GM23248 (cell line): ENCODE data around the gene ZNF318. TPM values are rescaled to one million over a fixed set of nuclear protein-coding genes. Genes with fewer than 3 reads are reported as not detected.
A peak's percentile ranks its signal among the peaks of the same experiment; 100 is the strongest.

Source experiments
- DNase-seq: peaks from one replicate; pipeline ENCODE4 v3.0.0-alpha.2; 2015
- H2AFZ ChIP-seq: fragments of 200-600 bp; sonication (generic); 2 replicates; pipeline ENCODE4 v1.6.1; 2016; ENCODE audit warnings: antibody characterized with exemption
- H3F3A ChIP-seq: fragments of 200-600 bp; sonication (generic); 2 replicates; pipeline ENCODE4 v1.6.1; 2016; ENCODE audit warnings: mild to moderate bottlenecking, antibody characterized with exemption, mixed run types; ENCODE audit not compliant: insufficient read depth
- H3K27ac ChIP-seq: fragments of 200-600 bp; sonication (generic); 2 replicates; pipeline ENCODE4 v1.5.1; 2016; ENCODE audit warnings: mild to moderate bottlenecking
- H3K27me3 ChIP-seq: fragments of 200-600 bp; sonication (generic); replicated peaks from 2 replicates; pipeline ENCODE4 v1.6.1; 2016; ENCODE audit warnings: mild to moderate bottlenecking; ENCODE audit not compliant: insufficient read depth
- H3K36me3 ChIP-seq: fragments of 200-600 bp; sonication (generic); 2 replicates; pipeline ENCODE4 v1.6.1; 2016; ENCODE audit warnings: low read depth, mild to moderate bottlenecking
- H3K4me1 ChIP-seq: fragments of 200-600 bp; sonication (generic); 2 replicates; pipeline ENCODE4 v1.6.1; 2016; ENCODE audit warnings: mild to moderate bottlenecking; ENCODE audit not compliant: insufficient read depth
- H3K4me2 ChIP-seq: fragments of 200-600 bp; sonication (generic); one replicate; pipeline ENCODE4 v1.6.1; 2016; ENCODE audit warnings: mild to moderate bottlenecking; ENCODE audit not compliant: unreplicated experiment
- H3K4me3 ChIP-seq: fragments of 200-600 bp; sonication (generic); 2 replicates; pipeline ENCODE4 v1.5.1; 2016; ENCODE audit warnings: mild to moderate bottlenecking
- H3K79me2 ChIP-seq: fragments of 200-600 bp; sonication (generic); 2 replicates; pipeline ENCODE4 v1.6.1; 2016; ENCODE audit warnings: mild to moderate bottlenecking; ENCODE audit not compliant: insufficient read depth
- H3K9ac ChIP-seq: fragments of 200-600 bp; sonication (generic); 2 replicates; pipeline ENCODE4 v1.6.1; 2016; ENCODE audit warnings: mild to moderate bottlenecking
- H3K9me2 ChIP-seq: fragments of 200-600 bp; sonication (generic); 2 replicates; pipeline ENCODE4 v1.6.1; 2016; ENCODE audit warnings: mixed run types, mild to moderate bottlenecking, moderate library complexity; ENCODE audit not compliant: insufficient read depth
- H3K9me3 ChIP-seq: fragments of 200-600 bp; sonication (generic); one replicate; pipeline ENCODE4 v1.6.1; 2017; ENCODE audit warnings: low read depth
- H4K20me1 ChIP-seq: fragments of 200-600 bp; sonication (generic); 2 replicates; pipeline ENCODE4 v1.6.0; 2016; ENCODE audit not compliant: insufficient read depth
- EZH2 ChIP-seq: fragments of 200-600 bp; sonication (generic); IDR thresholded peaks from 2 replicates; pipeline ENCODE4 v1.6.1; 2018; ENCODE audit warnings: antibody characterized with exemption, mild to moderate bottlenecking; ENCODE audit not compliant: insufficient read depth, poor library complexity, severe bottlenecking
- EZH2phosphoT487 ChIP-seq: fragments of 200-600 bp; sonication (generic); IDR thresholded peaks from 2 replicates; pipeline ENCODE4 v1.6.1; 2018; ENCODE audit warnings: antibody characterized with exemption, moderate library complexity, mild to moderate bottlenecking, low read depth; ENCODE audit not compliant: insufficient read depth
- WGBS, 2 experiments: methylation state at CpG; one replicate each; pipeline ENCODE4 v1.1.6; 2015 to 2017; ENCODE audit warnings: low lambda C conversion rate in 2 of 2, low coverage in 1 of 2; ENCODE audit errors: missing lambda C conversion rate in 2 of 2; 5-methylcytosine and 5-hydroxymethylcytosine counted together
- in situ Hi-C: fragments of 300-500 bp; cut with MboI; formaldehyde crosslinking; loops from 2 replicates; pipeline ENCODE4 v1.15.0; 2020
- polyA plus RNA-seq: library from polyadenylated mRNA; unstranded; fragments of >200 nt; fragmentation: Nextera tagmentation; extraction: Ambion mirVana; gene quantifications from 2 replicates; pipeline ENCODE4 v1.2.1, GENCODE V29; 2016
- total RNA-seq: library from RNA; depleted of rRNA; stranded (reverse); fragments of >200 nt; shearing (Covaris generic); gene quantifications from 2 replicates; pipeline ENCODE4 v1.2.3, GENCODE V29; 2014

ZNF318 gene
- total and polyA plus RNA-seq, 2 experiments from 2014 or later: 4.1 to 10.7 TPM

- 92 to 100% methylated on average over 2 of the region's 2 CpGs for WGBS, 2 experiments
- Histone ChIP-seq H2AFZ (no peak overlapping the region), H3K27ac (no peak overlapping the region), H3K27me3 (no peaks in the 10 kb centered on the region), H3F3A (no peaks in the 10 kb centered on the region), H4K20me1 (no peaks in the 10 kb centered on the region), H3K9ac (no peak overlapping the region), H3K9me2 (no peaks in the 10 kb centered on the region), H3K4me2 (no peak overlapping the region), H3K79me2 (no peaks in the 10 kb centered on the region), H3K9me3 (no peaks in the 10 kb centered on the region), H3K4me3 (no peak overlapping the region), H3K36me3 (no peaks in the 10 kb centered on the region), H3K4me1 (no peaks in the 10 kb centered on the region)
- in situ Hi-C loops: no loop called here
- no peak for DNase-seq
- TF ChIP-seq EZH2 (no peak), EZH2phosphoT487 (no peak)
These were observed 51.4 kb downstream of the ZNF318 start for GRCh38 chr6:43318011-43318410.

GRCh38 chr6:43313813-43314212 lies 55.6 kb downstream of the ZNF318 start:
- Histone ChIP-seq H3K9me2 (no peaks in the 10 kb centered on the region), H2AFZ (no peak overlapping the region), H3K79me2 (no peaks in the 10 kb centered on the region), H3K9ac (no peak overlapping the region), H4K20me1 (no peaks in the 10 kb centered on the region), H3K4me3 (no peak overlapping the region), H3K4me2 (no peak overlapping the region), H3K9me3 (no peaks in the 10 kb centered on the region), H3K4me1 (no peaks in the 10 kb centered on the region; the same call in 1 of the 2 replicates), H3F3A (no peaks in the 10 kb centered on the region), H3K36me3 (no peaks in the 10 kb centered on the region), H3K27ac (no peak overlapping the region), H3K27me3 (no peaks in the 10 kb centered on the region)
- no peak for DNase-seq
- TF ChIP-seq EZH2phosphoT487 (no peak), EZH2 (no peak)
- in situ Hi-C loops: no loop called here
- WGBS, 2 experiments: 93 to 94% methylated on average over 1 of the region's 1 CpG

- TF ChIP-seq EZH2: no peak
- no peak for TF ChIP-seq EZH2phosphoT487
- H2AFZ ChIP-seq: no peak overlapping the region
- no peak overlapping the region for H3K27ac ChIP-seq
- H3K9me2 ChIP-seq: no peaks in the 10 kb centered on the region
- no peaks in the 10 kb centered on the region for H3K36me3 ChIP-seq
- no peaks in the 10 kb centered on the region for H3F3A ChIP-seq
- no peaks in the 10 kb centered on the region for H3K9me3 ChIP-seq
- H3K9ac ChIP-seq: no peak overlapping the region
- H3K27me3 ChIP-seq: no peaks in the 10 kb centered on the region
- no peaks in the 10 kb centered on the region for H3K79me2 ChIP-seq
- H3K4me2 ChIP-seq: no peak overlapping the region
- H4K20me1 ChIP-seq: no peaks in the 10 kb centered on the region
- WGBS, 2 experiments: 42 to 45% methylated on average over 3 of the region's 3 CpGs
- no peaks in the 10 kb centered on the region; the same call in 1 of the 2 replicates for H3K4me1 ChIP-seq
- no peak for DNase-seq
- H3K4me3 ChIP-seq: no peak overlapping the region
- in situ Hi-C loops: no loop called here
These were observed 57.8 kb downstream of the ZNF318 start for GRCh38 chr6:43311666-43312065.

- Histone ChIP-seq H3K4me2 (no peak overlapping the region), H3K4me1 (no peaks in the 10 kb centered on the region; the same call in 1 of the 2 replicates), H3K9ac (no peak overlapping the region), H3K9me2 (no peaks in the 10 kb centered on the region), H4K20me1 (no peaks in the 10 kb centered on the region), H3K9me3 (no peaks in the 10 kb centered on the region), H2AFZ (no peak overlapping the region), H3K27me3 (no peaks in the 10 kb centered on the region), H3K27ac (no peak overlapping the region), H3F3A (no peaks in the 10 kb centered on the region), H3K36me3 (no peaks in the 10 kb centered on the region), H3K79me2 (no peaks in the 10 kb centered on the region), H3K4me3 (no peak overlapping the region)
- no peak for DNase-seq
- in situ Hi-C loops: no loop called here
- TF ChIP-seq EZH2phosphoT487 (no peak), EZH2 (no peak)
These were observed 58.8 kb downstream of the ZNF318 start for GRCh38 chr6:43310624-43311023.

GRCh38 chr6:43310134-43310533 lies 59.3 kb downstream of the ZNF318 start:
- no peaks in the 10 kb centered on the region for H3K79me2 ChIP-seq
- peak; percentile 15 for DNase-seq
- H2AFZ ChIP-seq: no peak overlapping the region
- 98% methylated on average over 2 of the region's 2 CpGs for WGBS, 2 experiments
- TF ChIP-seq EZH2phosphoT487 (no peak), EZH2 (no peak)
- no peaks in the 10 kb centered on the region for H3K27me3 ChIP-seq
- H3F3A ChIP-seq: no peaks in the 10 kb centered on the region
- no peaks in the 10 kb centered on the region; the same call in 1 of the 2 replicates for H3K4me1 ChIP-seq
- no peaks in the 10 kb centered on the region for H3K9me2 ChIP-seq
- no peaks in the 10 kb centered on the region for H3K36me3 ChIP-seq
- H3K9ac ChIP-seq: no peak overlapping the region
- H3K4me3 ChIP-seq: no peak overlapping the region
- H3K4me2 ChIP-seq: no peak overlapping the region
- in situ Hi-C loops: no loop called here
- H4K20me1 ChIP-seq: no peaks in the 10 kb centered on the region
- H3K9me3 ChIP-seq: no peaks in the 10 kb centered on the region
- H3K27ac ChIP-seq: no peak overlapping the region
